Iris pigment epithelial cell (primary cell): Measurements from ENCODE around the gene TBC1D9B.

Source experiments
- DNase-seq: peaks from one replicate; pipeline ENCODE4 v3.0.0-alpha.2; 2011; ENCODE audit warnings: low read depth

The TBC1D9B gene

DNA sequence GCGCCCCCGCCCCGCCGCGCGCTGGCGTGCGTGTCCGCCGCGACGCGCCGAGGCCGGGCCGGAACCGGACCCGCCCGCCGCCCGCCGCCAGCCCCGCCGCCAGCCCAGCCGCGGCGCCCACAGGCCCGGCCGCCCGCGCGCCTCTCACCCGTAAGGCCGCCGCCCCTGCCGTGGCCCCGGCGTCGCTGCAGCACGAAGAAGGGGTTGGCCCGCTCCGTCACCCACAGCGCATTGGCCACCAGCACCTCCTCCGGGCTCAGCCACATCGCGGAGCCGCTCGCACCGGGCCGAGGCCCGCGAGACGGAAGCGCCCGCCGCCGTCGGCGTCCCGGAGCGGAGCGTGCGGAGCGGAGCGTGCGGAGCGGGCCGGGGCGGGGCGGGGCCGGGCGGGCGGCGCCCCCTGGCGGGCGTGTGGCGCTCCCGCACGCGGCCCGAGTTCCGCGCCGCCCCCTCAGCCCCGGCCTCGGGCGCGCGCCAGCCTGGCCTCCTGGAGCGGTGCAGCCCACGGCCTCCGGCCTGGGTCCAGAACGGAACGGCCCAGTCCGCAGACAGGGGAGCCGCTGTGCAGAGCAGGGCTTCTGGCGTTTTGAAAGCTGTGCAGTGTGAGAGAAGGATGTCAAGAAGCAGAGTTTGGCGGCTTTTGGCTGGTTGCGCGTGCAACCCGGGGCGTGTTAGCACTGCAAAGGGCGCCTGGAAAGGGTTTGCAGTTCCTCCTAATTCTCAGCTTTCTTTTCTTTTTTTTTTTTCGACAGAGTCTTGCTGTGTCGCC, at the start of gene TBC1D9B:
TSS of gene TBC1D9B (minus strand) at position 342 of the 769 bp plus-strand sequence. CDS start at position 266, 76 bp downstream.
- peak; percentile 50 for DNase-seq

DNA sequence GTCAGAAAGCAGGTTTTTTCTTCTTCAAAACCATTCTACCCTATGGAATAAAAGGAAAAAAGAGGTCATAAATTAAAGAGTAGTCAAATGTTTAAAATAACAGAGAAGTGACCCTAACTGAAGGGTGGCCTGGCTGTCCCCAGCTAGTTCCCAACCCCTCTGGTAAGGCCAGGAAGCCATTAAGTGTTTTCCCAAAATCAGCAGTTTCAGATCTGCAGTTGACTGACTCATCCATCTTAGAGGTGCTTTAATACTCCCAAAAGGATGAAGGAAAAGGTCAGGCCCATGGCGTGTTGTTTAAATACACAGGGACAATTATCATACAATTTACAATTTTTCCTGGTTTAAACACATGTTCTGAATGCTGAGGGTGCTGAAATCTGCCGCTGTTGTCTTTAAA, 47.9 kb upstream of the TBC1D9B start:
- DNase-seq, result no peak

DNA sequence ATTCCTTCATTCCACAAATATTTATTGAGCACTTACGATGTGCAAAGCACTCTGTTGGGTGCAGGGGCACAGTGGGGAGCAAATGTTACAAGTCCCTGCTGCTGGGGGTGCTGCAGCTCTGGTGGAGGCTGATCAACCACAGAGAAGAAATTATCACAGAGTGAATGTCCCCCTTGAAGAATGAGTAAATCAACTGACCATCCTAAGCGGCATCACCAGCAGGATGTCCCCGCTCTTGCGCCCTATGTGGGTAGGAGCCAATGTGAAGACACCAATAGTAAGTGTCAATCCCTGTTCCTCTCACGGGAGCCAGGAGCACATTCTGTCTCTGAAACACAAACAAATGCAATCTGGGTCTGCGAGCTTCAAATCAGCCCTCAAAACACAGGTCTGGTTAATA, 47.4 kb upstream of the TBC1D9B start:
- no peak for DNase-seq

DNA sequence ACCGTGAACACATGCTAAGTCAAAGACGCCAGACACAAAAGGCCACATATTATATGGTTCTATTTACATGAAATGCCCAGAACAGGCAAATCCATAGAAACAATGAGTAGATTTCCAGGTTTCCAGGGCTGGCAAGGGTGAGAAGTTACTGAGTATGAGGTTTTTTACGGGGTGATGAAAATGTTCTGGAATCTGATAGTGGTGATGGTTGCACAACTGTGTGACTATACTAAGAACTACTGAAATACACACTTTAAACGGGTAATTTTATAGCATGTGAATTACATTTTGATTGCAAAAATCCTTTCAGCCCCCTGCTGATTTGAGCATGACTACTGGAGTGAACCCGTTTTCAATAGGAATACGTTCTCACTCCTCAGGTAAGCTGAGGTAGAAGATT, 46.7 kb upstream of the TBC1D9B start:
- DNase-seq, result peak; percentile 69

DNA sequence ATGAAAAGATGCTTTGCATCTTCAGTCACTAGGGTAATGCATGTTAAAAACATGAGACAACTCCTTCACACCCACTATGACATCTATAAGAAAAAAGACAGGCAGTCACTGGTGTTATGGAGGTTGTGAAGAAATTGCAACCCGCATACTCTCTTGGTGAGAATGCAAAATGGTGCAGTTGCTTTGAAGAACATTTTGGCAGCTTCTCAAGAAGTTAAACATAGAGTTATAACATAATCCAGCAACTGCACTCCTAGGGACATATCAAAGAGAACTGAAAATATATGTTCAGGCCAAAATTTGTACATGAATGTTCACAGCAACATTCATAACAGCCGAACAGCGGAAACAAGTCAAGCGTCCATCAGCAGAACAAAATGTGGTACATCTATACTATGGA, 46.3 kb upstream of the TBC1D9B start:
- DNase-seq, result peak; percentile 33

DNA sequence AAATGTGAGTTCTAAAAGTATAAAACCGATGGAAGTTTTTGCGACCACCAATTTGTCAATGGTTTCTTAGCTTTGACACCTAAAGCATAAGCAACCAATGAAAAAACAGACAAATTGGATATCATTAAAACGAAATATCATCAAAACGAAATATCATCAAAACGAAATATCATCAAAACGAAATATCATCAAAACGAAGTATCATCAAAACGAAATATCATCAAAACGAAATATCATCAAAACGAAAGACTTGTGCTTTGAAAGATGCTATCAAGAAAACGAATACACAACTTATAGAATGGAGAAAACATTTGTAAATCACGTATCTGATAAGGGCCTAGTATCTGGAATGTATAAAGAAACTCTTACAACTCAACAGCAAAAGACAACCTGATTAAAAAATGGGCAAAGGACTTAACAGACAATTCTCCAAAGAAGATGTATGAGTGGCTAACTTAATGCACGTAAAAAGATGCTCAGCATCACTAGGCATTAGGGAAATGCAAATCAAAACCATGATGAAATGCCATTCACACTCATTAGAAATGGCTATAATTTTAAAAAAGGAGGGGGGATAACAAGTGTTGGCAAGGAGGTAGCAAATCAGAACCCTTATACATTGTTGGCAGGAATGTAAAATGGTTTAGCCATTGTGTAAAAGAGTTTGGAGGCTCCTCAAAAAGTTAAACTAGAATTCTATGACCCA, 29.4 kb upstream of the TBC1D9B start:
- no peak for DNase-seq

DNA sequence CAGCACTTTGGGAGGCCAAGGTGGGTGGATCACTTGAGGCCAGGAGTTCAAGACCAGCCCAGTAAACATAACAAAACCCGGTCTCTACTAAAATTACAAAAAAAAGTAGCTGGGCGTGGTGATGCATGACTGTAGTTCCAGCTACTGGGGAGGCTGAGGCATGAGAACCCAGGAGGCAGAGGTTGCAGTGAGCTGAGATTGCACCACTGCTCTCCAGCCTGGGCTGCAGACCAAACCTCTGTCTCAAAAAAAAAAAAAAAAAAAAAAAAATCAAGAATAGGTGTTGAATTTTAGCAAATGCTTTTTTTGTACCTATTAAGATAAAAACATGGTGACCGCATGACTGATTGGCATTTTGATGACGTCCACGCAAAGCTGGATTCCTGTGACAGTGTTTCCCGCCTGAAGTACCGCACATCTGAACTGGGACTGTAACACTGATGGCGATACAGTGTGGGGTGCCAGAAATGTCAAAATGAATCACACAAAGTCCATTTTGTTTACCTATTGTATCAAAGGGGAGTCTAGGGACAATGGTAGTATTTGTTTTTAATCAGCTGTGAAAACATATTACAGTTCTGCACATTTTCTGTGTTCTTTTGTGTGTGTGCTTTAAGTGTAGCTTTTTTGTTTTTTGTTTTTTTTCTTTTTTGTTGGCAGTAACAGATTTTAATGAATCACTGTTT, 23.2 kb upstream of the TBC1D9B start:
- DNase-seq, result no peak

DNA sequence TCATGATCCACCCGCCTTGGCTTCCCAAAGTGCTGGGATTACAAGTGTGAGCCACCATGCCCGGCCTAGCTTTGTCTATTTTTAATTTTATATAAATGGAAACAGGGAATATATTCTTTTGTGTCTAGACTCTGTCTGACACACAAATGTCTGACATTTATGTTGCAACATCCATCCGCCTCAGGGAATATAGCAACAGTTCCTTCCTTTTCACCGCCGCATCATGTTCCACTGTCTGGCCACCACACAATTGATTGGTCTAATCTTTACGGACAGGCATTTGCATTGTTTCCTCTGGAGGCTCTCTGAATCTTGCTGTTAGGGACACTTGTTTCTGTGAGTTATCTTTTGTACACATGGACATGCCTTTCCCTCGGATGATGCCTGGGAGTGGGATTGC, 20.1 kb upstream of the TBC1D9B start:
- no peak for DNase-seq

DNA sequence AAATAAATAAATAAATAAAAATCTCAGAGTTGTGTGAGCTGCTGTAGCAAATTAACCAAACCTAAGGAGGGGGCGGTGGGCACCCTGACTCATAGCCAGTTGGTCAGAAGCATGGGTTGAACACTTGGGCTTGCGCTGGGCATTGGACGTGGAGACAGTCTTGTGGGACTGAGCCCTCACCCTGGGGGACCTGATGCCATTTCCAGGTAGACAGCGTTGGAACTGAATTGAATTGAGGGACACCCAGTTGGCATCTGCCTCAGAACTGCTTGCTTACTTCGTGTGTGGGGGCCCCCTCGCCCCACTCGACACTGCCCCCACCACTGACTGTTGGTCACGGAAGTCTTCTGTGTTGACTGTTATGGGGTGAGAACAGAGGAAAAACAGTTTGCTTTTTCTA, 19.0 kb upstream of the TBC1D9B start:
- DNase-seq, result no peak

DNA sequence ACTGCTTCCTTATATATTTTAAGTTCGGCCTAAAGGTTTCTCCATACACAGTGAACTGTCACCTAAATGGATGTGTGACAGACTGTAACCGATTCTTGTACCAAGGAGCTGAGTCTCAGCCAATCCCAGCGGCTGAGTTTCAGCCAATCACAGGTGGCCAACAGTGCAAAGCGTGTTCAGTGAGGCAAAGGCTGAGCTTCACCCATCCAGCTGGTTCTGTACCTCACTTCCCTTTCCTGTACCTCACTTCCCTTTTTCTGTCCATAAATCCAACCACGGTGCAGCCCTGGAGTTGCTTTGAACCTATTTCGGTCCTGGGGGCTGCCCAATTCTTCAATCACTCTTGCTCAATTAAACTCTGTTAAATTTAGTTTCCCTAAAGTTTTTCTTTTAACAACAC, 15.7 kb upstream of the TBC1D9B start:
- DNase-seq, result no peak

DNA sequence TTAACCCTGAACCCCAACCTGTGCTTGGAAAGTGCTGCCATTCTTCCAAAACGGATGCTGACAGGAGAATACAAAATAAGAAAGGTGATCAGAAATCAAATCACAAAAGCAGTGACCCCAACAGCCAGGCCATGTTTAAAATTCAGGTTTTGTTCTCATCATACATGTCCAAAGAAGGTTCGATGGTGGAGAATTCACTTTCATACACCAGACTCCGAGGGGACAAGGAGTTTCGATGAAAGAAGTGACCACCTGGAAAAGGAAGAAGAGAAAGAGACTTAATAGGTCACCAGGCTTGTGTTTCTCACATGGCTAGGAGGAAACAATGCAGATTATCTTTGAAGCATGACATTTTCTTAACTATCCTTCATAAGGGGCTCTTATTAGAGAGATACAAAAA, 12.5 kb upstream of the TBC1D9B start:
- DNase-seq, result no peak

DNA sequence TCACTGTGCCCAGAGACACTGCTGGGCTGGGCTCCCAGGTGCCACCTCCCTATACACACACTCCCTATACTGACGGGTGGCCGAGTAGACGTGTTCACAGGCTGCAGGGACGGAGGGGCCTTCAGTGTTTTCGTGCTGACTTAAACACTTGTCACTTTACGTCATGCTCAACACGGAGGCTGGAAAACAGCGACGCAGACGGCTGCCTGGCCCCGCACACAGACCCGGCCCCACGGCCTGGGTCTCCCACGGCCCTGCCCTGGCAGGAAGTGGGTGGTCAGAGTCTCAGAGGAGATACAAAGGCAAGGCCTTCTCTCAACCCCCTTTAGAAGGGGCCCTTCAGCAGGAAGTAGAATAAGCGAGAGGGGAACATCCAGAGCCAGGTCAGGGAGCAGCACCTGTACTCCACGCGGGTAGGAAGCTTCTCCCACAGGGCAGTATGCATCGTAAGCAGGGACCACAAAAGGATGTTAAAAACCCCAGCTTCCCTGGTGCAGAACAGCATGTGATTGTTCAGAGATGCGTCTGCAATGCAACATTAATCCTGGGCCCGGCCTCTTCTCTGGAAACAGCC, 11.9 kb upstream of the TBC1D9B start:
- no peak for DNase-seq

DNA sequence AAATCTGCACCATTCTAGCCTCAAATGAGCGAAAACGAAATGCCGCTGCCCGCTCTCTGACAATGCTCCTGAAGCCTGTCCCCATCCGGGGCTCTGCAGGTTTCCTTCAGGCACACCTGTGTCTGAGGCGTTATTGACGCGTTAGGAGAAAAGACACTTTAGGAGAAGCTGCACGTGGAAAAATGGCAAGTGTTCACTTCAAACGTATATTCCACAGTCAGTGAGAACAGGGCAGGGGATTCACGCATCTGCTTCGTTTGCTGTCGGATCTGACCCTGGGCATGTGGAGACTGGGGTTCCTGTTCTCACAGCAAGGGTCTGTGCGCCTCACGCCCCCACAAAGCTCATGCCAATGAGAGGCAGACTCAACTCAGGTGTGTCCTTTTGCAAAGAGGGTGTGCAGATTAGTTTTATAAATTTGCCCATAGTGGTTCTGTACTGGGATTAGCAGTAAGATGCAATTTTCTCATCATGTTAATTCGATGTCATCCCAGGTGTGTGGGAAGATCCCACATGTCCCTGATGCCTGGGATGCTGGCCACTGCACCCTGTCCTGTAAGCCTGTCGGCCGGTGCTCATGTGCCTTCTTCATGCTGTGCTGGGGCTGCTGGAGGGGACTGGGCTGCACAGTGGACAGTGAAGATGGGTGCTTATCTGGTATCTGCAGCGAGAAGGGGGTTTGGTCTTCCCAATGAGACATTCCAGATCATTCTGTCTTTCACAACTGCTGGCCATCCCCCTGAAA, 11.2 kb upstream of the TBC1D9B start:
- DNase-seq, result no peak

DNA sequence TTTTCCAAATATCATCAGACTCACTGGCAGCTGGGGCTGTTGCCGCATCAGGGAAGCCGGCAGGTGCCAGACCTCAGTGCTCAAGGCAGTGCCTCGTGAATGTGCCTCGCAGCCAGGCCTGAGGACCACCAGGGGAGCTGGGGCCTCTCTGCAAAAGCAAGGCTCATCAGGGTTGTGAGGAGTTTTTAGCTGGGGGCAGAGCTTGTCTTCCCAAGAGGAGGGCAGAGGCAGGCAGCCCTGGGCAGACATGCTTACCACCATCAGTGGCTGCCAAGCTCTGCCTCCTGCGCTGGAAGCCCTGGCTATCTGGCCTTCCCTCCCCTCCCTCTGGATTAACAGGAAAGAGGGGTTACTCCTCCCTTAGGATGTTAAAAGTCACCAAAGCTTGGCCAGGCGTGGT, 8.8 kb upstream of the TBC1D9B start:
- DNase-seq, result no peak

DNA sequence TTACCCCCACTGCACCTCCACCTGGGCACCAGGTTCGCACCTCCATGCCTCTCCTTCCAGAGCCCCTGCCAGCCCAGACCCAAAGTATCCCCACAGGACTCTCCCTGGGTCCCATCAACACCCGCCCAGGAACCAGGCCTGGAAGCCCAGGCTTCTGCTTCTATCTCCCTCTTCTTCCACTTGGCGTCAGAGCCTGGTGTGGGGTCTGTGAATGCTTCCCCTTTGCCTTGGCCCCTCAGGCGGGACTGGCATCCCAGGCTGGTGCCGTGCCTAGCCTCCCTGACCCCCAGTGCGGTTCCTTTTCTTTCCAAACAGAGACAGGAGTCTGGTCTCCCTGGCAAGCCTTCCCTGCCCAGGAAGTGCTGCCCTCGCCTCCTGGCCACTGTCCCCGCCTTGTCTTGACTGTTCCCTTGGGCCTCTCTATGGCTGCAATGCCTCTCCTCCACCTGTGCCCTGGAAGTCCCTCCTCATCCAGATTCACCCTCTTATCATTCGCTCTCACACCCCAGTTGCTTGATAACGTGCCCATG, 7.8 kb upstream of the TBC1D9B start:
- DNase-seq, result no peak

DNA sequence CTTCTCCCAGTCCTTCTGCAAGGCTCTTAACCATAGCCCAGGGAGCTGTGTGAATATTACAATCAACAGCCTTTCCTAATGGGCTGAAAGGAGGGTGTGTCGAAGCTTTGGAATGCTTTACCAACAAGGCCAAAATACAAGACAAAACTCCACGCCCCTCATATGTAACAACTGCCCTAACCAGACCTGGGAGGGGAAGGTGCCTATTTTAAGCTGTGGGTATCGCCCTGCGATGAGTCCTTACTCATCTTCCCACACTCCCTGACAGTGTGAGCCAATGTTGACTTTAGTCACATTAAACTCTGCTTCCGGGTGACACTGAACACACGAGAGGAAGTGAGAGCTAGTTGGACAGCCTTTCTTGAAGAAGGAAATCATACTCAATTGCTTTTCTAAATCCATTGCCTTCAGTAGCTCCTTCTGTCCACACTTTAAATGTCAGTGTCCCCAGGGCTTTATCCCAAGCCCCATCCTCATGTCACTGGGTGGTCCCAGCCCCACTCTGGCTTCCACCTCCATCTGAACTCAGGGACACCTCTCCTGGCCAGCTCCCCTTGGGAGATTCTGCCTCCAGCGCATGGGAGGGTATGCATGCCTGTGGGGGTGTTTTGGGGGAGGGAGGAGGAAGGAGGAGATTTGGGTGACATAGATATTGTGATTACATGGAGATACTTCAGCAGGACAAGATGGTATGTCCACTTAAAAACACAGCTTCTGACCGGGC, 6.5 kb upstream of the TBC1D9B start:
- peak; percentile 34 for DNase-seq

DNA sequence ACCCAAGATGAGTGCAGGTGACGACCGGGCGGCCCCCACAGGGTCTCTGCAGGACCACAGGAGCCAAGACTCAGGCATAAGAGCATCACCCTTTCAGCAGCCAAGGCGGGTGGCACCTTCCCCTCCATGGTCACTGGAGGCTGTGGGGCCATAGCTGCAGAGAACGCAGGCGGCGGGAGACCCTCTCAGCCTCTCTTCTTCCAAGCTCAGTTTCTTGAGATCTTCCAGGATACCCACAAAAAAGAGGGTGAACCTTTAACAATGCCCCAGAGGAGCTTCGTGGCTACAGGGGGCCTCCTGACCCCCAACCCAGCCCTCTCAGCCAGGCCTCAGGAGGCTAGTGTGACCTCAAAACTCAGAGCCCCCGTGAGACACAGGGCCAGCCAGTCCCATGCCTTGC, 5.8 kb upstream of the TBC1D9B start:
- no peak for DNase-seq

DNA sequence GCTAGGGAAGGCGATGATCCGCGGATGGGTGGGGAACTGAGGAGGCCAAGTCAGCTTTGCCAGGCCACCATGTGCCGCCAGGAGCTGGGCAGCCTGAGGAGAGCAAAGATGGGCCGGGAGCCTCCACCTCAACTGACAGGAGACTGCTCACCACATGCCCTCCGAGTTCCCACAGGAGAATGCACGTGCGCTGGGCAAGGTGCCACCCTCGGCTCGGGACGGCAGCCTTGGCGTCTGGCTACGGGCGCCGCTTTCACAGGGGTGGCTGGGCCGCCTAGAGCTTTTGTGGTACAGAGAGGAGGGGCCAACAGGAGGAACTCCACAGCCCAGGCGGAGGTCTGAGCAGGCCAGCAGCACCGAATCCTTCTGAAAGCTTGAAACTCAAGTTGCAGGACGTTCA, 5.3 kb upstream of the TBC1D9B start:
- DNase-seq, result no peak

DNA sequence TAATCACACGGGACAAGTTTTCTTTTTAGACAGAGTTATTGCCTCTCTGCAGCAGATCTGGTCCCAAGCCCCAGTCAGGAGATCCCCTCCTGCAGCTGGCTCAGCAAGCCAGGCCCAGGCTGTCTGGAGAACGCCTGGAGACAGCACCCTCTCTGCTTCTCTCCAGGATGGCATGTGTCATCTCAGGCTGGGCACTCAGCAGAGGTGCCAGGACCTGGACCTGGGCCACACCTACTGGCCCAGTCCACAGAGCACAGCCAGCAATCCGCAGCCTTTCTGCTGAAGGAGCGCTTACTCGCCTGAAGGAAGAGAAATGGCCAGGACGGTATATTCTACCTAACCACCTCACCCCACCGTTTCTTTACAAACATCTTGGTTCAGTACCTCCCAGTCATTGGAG, 4.7 kb upstream of the TBC1D9B start:
- DNase-seq, result no peak

DNA sequence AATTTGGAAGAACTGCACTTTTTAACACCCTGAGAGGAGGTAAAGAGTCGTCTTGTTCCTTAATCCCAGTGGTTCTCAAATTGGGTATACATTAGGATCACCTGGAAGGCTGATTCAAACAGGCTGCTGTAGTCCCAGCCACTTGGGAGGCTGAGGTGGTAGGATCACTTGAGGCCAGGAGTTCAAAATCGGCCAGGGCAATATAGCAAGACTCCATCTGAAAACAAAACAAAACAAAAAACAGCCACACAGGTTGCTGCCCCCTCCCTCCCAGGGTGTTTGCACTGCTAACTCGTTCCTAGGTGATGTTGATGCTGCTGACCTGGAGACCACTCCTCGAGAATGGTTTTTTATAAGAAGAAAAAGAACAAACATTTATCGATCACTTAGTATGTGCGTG, 1.5 kb upstream of the TBC1D9B start:
- no peak for DNase-seq

DNA sequence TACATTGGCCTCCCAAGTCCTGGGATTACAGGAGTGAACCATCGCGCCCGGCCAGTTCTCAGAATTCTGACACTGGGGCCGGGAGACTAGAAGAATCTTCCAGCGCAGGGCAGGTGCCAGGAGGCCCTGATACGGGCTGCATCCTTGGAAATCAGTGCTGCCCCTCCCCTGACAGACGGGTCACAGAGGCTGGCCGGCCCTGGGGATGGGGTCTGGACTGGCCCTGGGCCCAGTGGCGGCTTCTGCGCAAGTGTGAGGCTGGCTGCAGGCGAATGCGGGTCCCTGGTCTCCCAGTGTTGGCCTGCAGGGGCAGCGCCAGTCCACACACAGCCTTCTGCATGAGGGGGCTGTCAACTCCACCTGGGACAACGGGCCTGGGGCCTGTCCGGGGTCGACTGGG, 831 bp upstream of the TBC1D9B start:
- no peak for DNase-seq
